Measurements from ENCODE around the gene PXK. TPM values are rescaled to one million over a fixed set of nuclear protein-coding genes. Genes with fewer than 3 reads are reported as not detected.

The PXK gene
- total RNA-seq, 1 donor: 64.4 TPM

GRCh38 chr3:58305882-58306711, 26.6 kb upstream of the PXK start, which contains the start of the genes HTD2 and RPP14:
HTD2 (plus strand) TSS chr3:58306520; CDS start chr3:58317614, 11,094 bp downstream.
RPP14 (plus strand) TSS chr3:58306245; CDS start chr3:58310330, 4,085 bp downstream.
- H3K4me3 ChIP-seq (ENCODE audit: low read depth, low read length): peak within 1 kb of the TSS; percentile 81
- DNase-seq (ENCODE audit: low read depth): peak; percentile 98
- peak; percentile 97 for TF ChIP-seq CTCF (IDR thresholded peaks at IDR 0.05; ENCODE audit: insufficient read depth, low read length)

GRCh38 chr3:58307639-58308215, 25.0 kb upstream of the PXK start:
- peak; percentile 76 for DNase-seq (ENCODE audit: low read depth)
- peak overlapping the region; percentile 81 for H3K4me3 ChIP-seq (ENCODE audit: low read depth, low read length)
- peak; percentile 44 for TF ChIP-seq CTCF (IDR thresholded peaks at IDR 0.05; ENCODE audit: insufficient read depth, low read length)

- DNase-seq (ENCODE audit: low read depth): peak; percentile 32
- TF ChIP-seq CTCF (IDR thresholded peaks at IDR 0.05; ENCODE audit: insufficient read depth, low read length): no peak
- no peak overlapping the region for H3K4me3 ChIP-seq (ENCODE audit: low read depth, low read length)
Measured at GRCh38 chr3:58308728-58309127, 24.0 kb upstream of the PXK start.

GRCh38 chr3:58317811-58318210, 14.9 kb upstream of the PXK start:
- no peak for DNase-seq (ENCODE audit: low read depth)
- no peak for TF ChIP-seq CTCF (IDR thresholded peaks at IDR 0.05; ENCODE audit: insufficient read depth, low read length)
- no peak overlapping the region for H3K4me3 ChIP-seq (ENCODE audit: low read depth, low read length)

- no peak overlapping the region for H3K4me3 ChIP-seq (ENCODE audit: low read depth, low read length)
- no peak for DNase-seq (ENCODE audit: low read depth)
- TF ChIP-seq CTCF (IDR thresholded peaks at IDR 0.05; ENCODE audit: insufficient read depth, low read length): no peak
Measured at GRCh38 chr3:58321791-58322190, 10.9 kb upstream of the PXK start.

- H3K4me3 ChIP-seq (ENCODE audit: low read depth, low read length): no peak overlapping the region
- TF ChIP-seq CTCF (IDR thresholded peaks at IDR 0.05; ENCODE audit: insufficient read depth, low read length): no peak
- DNase-seq (ENCODE audit: low read depth): no peak
Measured at GRCh38 chr3:58322793-58323192, 9.9 kb upstream of the PXK start.

All from fibroblast of the aortic adventitia (primary cell).